A673 (cell line): ENCODE measurements around the gene ETV6.

Experiments used
- CTCF ChIP-seq: fragments of 300-800, 200-600 bp; sonication (generic); conservative IDR thresholded peaks from 2 replicates; pipeline ENCODE4 v1.5.1; 2017; ENCODE audit warnings: low read depth, mild to moderate bottlenecking, antibody characterized with exemption, low read length, moderate library complexity, mixed read lengths
- EZH2 ChIP-seq: fragments of 200-600 bp; sonication (generic); IDR thresholded peaks from 2 replicates; pipeline ENCODE4 v1.6.1; 2017; ENCODE audit warnings: borderline replicate concordance, low read depth, mild to moderate bottlenecking, mixed read lengths, antibody characterized with exemption, low read length; ENCODE audit not compliant: poor library complexity, severe bottlenecking

DNA sequence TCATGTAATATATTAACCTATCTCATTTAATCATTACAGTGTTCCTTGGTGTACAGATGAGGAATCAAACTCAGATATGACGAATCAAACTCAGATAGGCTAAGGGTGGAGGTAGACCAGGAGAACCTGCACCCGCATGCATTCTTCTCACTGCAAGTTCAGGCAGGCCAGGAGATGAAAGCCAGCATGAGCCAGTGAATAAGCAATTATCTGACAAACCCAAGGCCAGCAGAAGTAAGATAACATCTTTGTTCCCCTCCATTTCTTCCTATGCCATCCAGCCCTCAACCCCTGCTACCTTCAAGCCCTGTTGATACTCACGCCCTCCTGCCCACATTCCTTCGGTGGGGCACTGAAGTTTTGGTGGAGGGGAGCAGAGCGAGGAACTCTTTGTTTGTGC is 152.2 kb downstream of the ETV6 start:
- TF ChIP-seq CTCF (no peak), EZH2 (no peak)
